PC-3 (cell line): Measurements from ENCODE around the gene GEN1. TPM values are rescaled to one million over a fixed set of nuclear protein-coding genes. Genes with fewer than 3 reads are reported as not detected.
A peak's percentile ranks its signal among the peaks of the same experiment; 100 is the strongest.

Experiments
- ATAC-seq: fragments of 200-7000 bp; cut with Tn5 transposase; 2 replicates; pipeline ENCODE4 v1.9.1; 2020; ENCODE audit warnings: mild to moderate bottlenecking, moderate library complexity
- BruUV-seq: library from RNA; stranded (reverse); fragments of 400-500 nt; replicated peaks from 2 replicates; lab custom pipeline; 2021; lab: Mats Ljungman, UMichigan
- CTCF ChIA-PET: fragments of 300-600 bp; sonication (Branson Sonifier 250); formaldehyde crosslinking; loops from one replicate; lab custom pipeline; 2022; ENCODE audit warnings: antibody characterized with exemption; lab: Charles Lee
- POLR2A ChIA-PET: fragments of 300-600 bp; sonication (Branson Sonifier 250); formaldehyde crosslinking; loops from one replicate; lab custom pipeline; 2022; ENCODE audit warnings: antibody characterized with exemption; ENCODE audit not compliant: unreplicated experiment; lab: Charles Lee
- DNase-seq: peaks from one replicate; pipeline ENCODE4 v3.0.0-alpha.2; 2015
- H2AFZ ChIP-seq: fragments of 300-600 bp; sonication (generic); 2 replicates; pipeline ENCODE4 v1.6.0; 2016; ENCODE audit warnings: antibody characterized with exemption, low read length
- H3F3A ChIP-seq: fragments of 300-600 bp; sonication (generic); one replicate; pipeline ENCODE4 v1.6.0; 2017; ENCODE audit warnings: antibody characterized with exemption, low read length, control low read depth, mild to moderate bottlenecking; ENCODE audit not compliant: unreplicated experiment
- H3K27ac ChIP-seq: fragments of 300-600 bp; sonication (generic); 2 replicates; pipeline ENCODE4 v1.5.1; 2016; ENCODE audit warnings: mild to moderate bottlenecking, low read length
- H3K27me3 ChIP-seq: fragments of 300-600 bp; sonication (generic); 2 replicates; pipeline ENCODE4 v1.6.1; 2016; ENCODE audit warnings: low read length, mixed read lengths
- H3K36me3 ChIP-seq: fragments of 300-600 bp; sonication (generic); 2 replicates; pipeline ENCODE4 v1.6.1; 2016; ENCODE audit warnings: low read depth, mixed run types, low read length, mixed read lengths
- H3K4me1 ChIP-seq: fragments of 300-600 bp; sonication (generic); 2 replicates; pipeline ENCODE4 v1.5.1; 2016; ENCODE audit warnings: low read length; ENCODE audit not compliant: insufficient read depth
- H3K4me2 ChIP-seq: fragments of 300-600 bp; sonication (generic); 2 replicates; pipeline ENCODE4 v1.6.0; 2016; ENCODE audit warnings: low read length
- H3K4me3 ChIP-seq: fragments of 300-600 bp; sonication (generic); 2 replicates; pipeline ENCODE4 v1.5.1; 2016; ENCODE audit warnings: mild to moderate bottlenecking, low read length, mixed read lengths
- H3K79me2 ChIP-seq: fragments of 300-600 bp; sonication (generic); 2 replicates; pipeline ENCODE4 v1.6.1; 2017; ENCODE audit warnings: low read length, mixed read lengths
- H3K9ac ChIP-seq: fragments of 300-600 bp; sonication (generic); 2 replicates; pipeline ENCODE4 v1.6.0; 2016; ENCODE audit warnings: mild to moderate bottlenecking, low read length
- H3K9me2 ChIP-seq: fragments of 300-600 bp; sonication (generic); replicated peaks from 2 replicates; pipeline ENCODE4 v1.6.1; 2016; ENCODE audit warnings: mixed run types, low read length, mixed read lengths
- H3K9me3 ChIP-seq: fragments of 300-600 bp; sonication (generic); 2 replicates; pipeline ENCODE4 v1.6.1; 2016; ENCODE audit warnings: low read length, mixed read lengths
- H4K20me1 ChIP-seq: fragments of 300-600 bp; sonication (generic); 2 replicates; pipeline ENCODE4 v1.6.1; 2016; ENCODE audit warnings: low read length, mixed read lengths
- EZH2 ChIP-seq: fragments of 300-600 bp; sonication (generic); IDR thresholded peaks from one replicate; pipeline ENCODE4 v1.6.1; 2017; ENCODE audit warnings: antibody characterized with exemption, mild to moderate bottlenecking, low read length; ENCODE audit not compliant: unreplicated experiment
- EZH2phosphoT487 ChIP-seq: fragments of 300-600 bp; sonication (generic); IDR thresholded peaks from 2 replicates; pipeline ENCODE4 v1.6.1; 2018; ENCODE audit warnings: mild to moderate bottlenecking, antibody characterized with exemption, low read length, borderline replicate concordance
- intact Hi-C: fragments of 100-400 bp; cut with micrococcal nuclease; formaldehyde crosslinking; loops from 2 replicates; pipeline ENCODE4 v1.9.0; 2023
- total RNA-seq: library from RNA; depleted of rRNA; stranded (reverse); fragments of >200 nt; gene quantifications from 2 replicates; pipeline ENCODE4 v1.2.3, GENCODE V29; 2014
- TF ChIP-seq, protein P1 (sequence below): fragments of 300-600 bp; sonication (generic); conservative IDR thresholded peaks from 2 replicates; pipeline ENCODE4 v1.5.1; 2017; ENCODE audit warnings: antibody characterized with exemption, low read depth, mild to moderate bottlenecking, low read length

GEN1 gene
- total RNA-seq, 1 experiment from 2014 or later: 21.4 TPM

DNA sequence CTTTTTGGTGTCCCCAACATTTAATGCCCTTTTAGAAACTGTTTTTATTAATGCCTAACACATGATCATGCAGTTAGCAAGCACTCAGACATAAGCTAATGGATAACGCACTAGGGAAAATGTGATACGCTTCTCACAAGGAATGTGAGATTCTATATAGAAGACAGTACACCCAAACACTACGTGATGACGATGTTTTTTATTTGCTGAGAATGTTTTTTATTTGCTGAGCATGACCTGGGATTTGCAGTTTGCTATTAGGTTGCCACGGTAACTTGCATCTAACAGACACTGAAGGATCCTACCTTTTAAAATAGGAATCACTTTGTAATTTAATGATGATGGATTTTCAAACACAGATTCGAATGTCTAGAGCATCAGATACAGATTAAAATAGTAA lies 5.2 kb upstream of the GEN1 start:
- ATAC-seq (no peak), DNase-seq (no peak)
- Histone ChIP-seq H3K4me3 (no peak overlapping the region), H3F3A (no peaks in the 10 kb centered on the region), H3K36me3 (peaks cover 10% of the 10 kb centered on the region; the same call in 1 of the 2 replicates), H3K4me2 (no peak overlapping the region), H3K79me2 (peaks cover 48% of the 10 kb centered on the region), H3K27ac (no peak overlapping the region), H3K27me3 (no peaks in the 10 kb centered on the region), H3K9ac (no peak overlapping the region), H2AFZ (no peak overlapping the region), H3K9me2 (no peaks in the 10 kb centered on the region), H4K20me1 (no peaks in the 10 kb centered on the region), H3K9me3 (no peaks in the 10 kb centered on the region), H3K4me1 (peaks cover 12% of the 10 kb centered on the region)
- intact Hi-C loops: no loop called here
- ChIA-PET POLR2A (no interaction called here), CTCF (no interaction called here)
- no peak for TF ChIP-seq EZH2
- TF ChIP-seq, protein P1, sequence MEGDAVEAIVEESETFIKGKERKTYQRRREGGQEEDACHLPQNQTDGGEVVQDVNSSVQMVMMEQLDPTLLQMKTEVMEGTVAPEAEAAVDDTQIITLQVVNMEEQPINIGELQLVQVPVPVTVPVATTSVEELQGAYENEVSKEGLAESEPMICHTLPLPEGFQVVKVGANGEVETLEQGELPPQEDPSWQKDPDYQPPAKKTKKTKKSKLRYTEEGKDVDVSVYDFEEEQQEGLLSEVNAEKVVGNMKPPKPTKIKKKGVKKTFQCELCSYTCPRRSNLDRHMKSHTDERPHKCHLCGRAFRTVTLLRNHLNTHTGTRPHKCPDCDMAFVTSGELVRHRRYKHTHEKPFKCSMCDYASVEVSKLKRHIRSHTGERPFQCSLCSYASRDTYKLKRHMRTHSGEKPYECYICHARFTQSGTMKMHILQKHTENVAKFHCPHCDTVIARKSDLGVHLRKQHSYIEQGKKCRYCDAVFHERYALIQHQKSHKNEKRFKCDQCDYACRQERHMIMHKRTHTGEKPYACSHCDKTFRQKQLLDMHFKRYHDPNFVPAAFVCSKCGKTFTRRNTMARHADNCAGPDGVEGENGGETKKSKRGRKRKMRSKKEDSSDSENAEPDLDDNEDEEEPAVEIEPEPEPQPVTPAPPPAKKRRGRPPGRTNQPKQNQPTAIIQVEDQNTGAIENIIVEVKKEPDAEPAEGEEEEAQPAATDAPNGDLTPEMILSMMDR: no peak
- no peak for TF ChIP-seq EZH2phosphoT487
- no TSS peak for BruUV-seq

DNA sequence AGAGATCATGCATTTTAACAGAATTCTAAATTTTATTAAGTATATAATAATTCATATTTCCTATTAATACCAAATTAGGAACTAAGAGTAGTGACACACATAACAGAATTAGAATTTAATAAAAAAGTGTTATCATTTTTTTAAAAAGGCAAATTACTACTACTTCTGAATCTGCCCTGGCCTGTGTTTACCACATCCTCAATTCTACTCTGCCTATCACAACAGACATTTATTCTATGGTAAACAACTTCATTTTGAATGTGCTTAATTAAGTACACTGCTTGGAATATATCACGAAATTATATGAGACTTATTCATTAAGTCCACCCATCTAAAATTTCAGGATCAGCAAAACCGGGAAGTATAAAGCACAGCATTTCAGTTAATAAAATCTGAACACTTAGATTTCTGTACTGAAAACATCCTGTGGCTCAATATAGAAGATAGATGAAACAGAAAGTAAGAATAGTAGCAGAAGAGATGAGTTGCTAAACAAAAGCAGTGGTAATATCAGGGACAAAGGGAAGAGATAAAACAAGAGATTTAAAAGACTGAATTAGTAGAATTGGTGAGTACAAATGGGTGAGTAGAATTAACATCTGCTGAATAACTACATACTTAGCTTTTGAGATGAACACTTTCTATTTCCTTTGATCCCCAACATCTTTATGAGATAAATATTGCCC lies 4.0 kb upstream of the GEN1 start:
- no peaks in the 10 kb centered on the region for H3K9me3 ChIP-seq
- peaks cover 12% of the 10 kb centered on the region for H3K4me1 ChIP-seq
- no TSS peak for BruUV-seq
- no peaks in the 10 kb centered on the region for H4K20me1 ChIP-seq
- no peaks in the 10 kb centered on the region for H3K27me3 ChIP-seq
- H3K36me3 ChIP-seq: no peaks in the 10 kb centered on the region
- H3K9me2 ChIP-seq: no peaks in the 10 kb centered on the region
- ChIA-PET CTCF (no interaction called here), POLR2A (no interaction called here)
- no peak overlapping the region for H3K4me2 ChIP-seq
- no peak for DNase-seq
- TF ChIP-seq EZH2phosphoT487 (no peak), EZH2 (no peak)
- TF ChIP-seq, protein P1: no peak
- peaks cover 57% of the 10 kb centered on the region for H3K79me2 ChIP-seq
- no peak overlapping the region for H2AFZ ChIP-seq
- no peaks in the 10 kb centered on the region for H3F3A ChIP-seq
- H3K4me3 ChIP-seq: no peak overlapping the region
- H3K27ac ChIP-seq: no peak overlapping the region
- no peak overlapping the region for H3K9ac ChIP-seq
- intact Hi-C loops: no loop called here
- no peak for ATAC-seq

DNA sequence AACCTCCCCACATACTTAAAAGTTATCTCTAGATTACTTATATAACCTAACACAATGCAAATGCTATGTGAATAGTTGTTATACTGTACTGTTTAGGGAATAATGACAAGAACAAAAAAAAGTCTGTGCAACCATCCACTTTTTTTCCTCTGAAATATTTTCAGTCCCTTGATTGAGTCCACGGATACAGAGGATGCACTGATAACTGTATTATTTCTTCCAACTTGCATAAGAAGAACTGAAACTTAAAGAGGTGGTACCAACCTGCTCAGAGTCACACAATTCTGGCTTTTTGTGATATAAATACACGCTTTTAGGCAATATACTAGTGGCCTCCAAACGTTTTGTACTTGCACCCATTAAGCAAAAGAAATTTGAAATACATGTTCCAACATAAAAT lies 1.7 kb upstream of the GEN1 start:
- DNase-seq (no peak), ATAC-seq (no peak)
- Histone ChIP-seq H4K20me1 (peaks cover 4% of the 10 kb centered on the region; the same call in 1 of the 2 replicates), H3K4me1 (peaks cover 31% of the 10 kb centered on the region), H3K4me2 (peak overlapping the region; percentile 91), H3K9me3 (no peaks in the 10 kb centered on the region), H3K27me3 (no peaks in the 10 kb centered on the region), H3F3A (no peaks in the 10 kb centered on the region), H3K9me2 (no peaks in the 10 kb centered on the region), H3K9ac (peak overlapping the region; percentile 96; the same call in 1 of the 2 replicates), H3K36me3 (no peaks in the 10 kb centered on the region), H3K27ac (no peak overlapping the region), H3K4me3 (peak overlapping the region; percentile 97), H2AFZ (no peak overlapping the region), H3K79me2 (peaks cover 80% of the 10 kb centered on the region)
- intact Hi-C loops: loop anchor here (2.0 kb wide), 1 partner anchor 71 kb away; no protein-coding TSS in a partner anchor
- ChIA-PET CTCF (no interaction called here), POLR2A (no interaction called here)
- TF ChIP-seq EZH2phosphoT487 (no peak), EZH2 (no peak)
- TF ChIP-seq, protein P1: no peak
- no TSS peak for BruUV-seq
